Uterus (tissue), 4 donors: ENCODE measurements around the gene PMS1. TPM values are rescaled to one million over a fixed set of nuclear protein-coding genes. Genes with fewer than 3 reads are reported as not detected.
"Not testable (repeated sequence)": the region's sequence is repeated elsewhere in the genome, so short reads cannot be mapped to it uniquely, and the experiment has no call there.

ENCODE experiments used
- DNase-seq, 2 donors: peaks; one replicate each; pipeline ENCODE4 v3.0.0-alpha.2; 2019 to 2020
- H3K27ac ChIP-seq, 2 donors: fragments of 200-600 bp; sonication (generic); 1 replicate in 1 of 2; 2 replicates in 1 of 2; pipeline ENCODE4 v1.5.1; 2016 to 2018
- H3K27me3 ChIP-seq, 2 donors: fragments of 200-600 bp; sonication (generic); one replicate each; pipeline ENCODE4 v1.5.1; 2018 to 2019; ENCODE audit warnings: control low read depth in 1 of 2
- H3K36me3 ChIP-seq, 2 donors: fragments of 200-600 bp; sonication (generic); one replicate each; pipeline ENCODE4 v1.5.1; 2019; ENCODE audit warnings: control low read depth in 1 of 2
- H3K4me1 ChIP-seq, 2 donors: fragments of 200-600 bp; sonication (generic); one replicate each; pipeline ENCODE4 v1.5.1; 2018 to 2019; ENCODE audit warnings: control low read depth in 1 of 2
- H3K4me3 ChIP-seq, 2 donors: fragments of 200-600 bp; sonication (generic); 1 replicate in 1 of 2; 2 replicates in 1 of 2; pipeline ENCODE4 v1.5.1; 2018 to 2019; ENCODE audit warnings: mild to moderate bottlenecking in 1 of 2
- H3K9me3 ChIP-seq, 2 donors: fragments of 200-600 bp; sonication (generic); one replicate each; pipeline ENCODE4 v1.5.1; 2019; ENCODE audit warnings: control low read depth in 1 of 2
- CTCF ChIP-seq, 4 experiments: fragments of 200-600 bp in 2 of 4; fragments of 450-650 bp in 2 of 4; sonication (generic) in 2 of 4; IDR thresholded peaks; one replicate each; pipeline ENCODE4 v1.5.1; 2016 to 2019; ENCODE audit warnings: antibody characterized with exemption in 4 of 4, mild to moderate bottlenecking in 2 of 4, moderate library complexity in 1 of 4
- POLR2A ChIP-seq, 2 donors: fragments of 450-650 bp; IDR thresholded peaks; one replicate each; pipeline ENCODE4 v1.6.1; 2016; ENCODE audit warnings: antibody characterized with exemption in 2 of 2, mild to moderate bottlenecking in 1 of 2, moderate library complexity in 1 of 2
- intact Hi-C: fragments of 100-400 bp; cut with DNase I; formaldehyde crosslinking; loops from one replicate; pipeline ENCODE4 v1.15.1; 2023; ENCODE audit warnings: low total_unique reads
- total RNA-seq, 4 donors: library from RNA; depleted of rRNA in 3 of 4; stranded (reverse); fragments of >200 nt in 3 of 4; gene quantifications; one replicate each; pipeline versions ENCODE4 v1.1.0 to v1.2.4, GENCODE V29; 2014 to 2023
- donor health status: DM: yes; HTN: yes; CAD: no.

PMS1 gene
- 100 to 1,000 TPM in 1 of 4 donors, 10 to 100 TPM in 3; 25.0 to 149 (median 58.5) TPM for total RNA-seq

- no peaks in the 10 kb centered on the region for H3K27me3 ChIP-seq
- TF ChIP-seq POLR2A (IDR thresholded peaks at IDR 0.05) (peak; percentile 75 to 90), CTCF (IDR thresholded peaks at IDR 0.05) (peak in 1 of 4 experiments; percentile 7)
- peak within 1 kb of the TSS; percentile 66 to 81 for H3K4me3 ChIP-seq
- no peaks in the 10 kb centered on the region for H3K9me3 ChIP-seq
- H3K27ac ChIP-seq = peak within 1 kb of the TSS; percentile 93 to 96
- peaks cover 0 to 13% of the 10 kb centered on the region in 2 donors for H3K4me1 ChIP-seq
- no peaks in the 10 kb centered on the region for H3K36me3 ChIP-seq
- peak; percentile 93 to 95 for DNase-seq
- intact Hi-C loops = no loop called here
Observed at GRCh38 chr2:189783927-189784867, at the start of gene PMS1, which contains the start of gene ORMDL1. Gene PMS1, plus strand, starts transcription at chr2:189784450. Its CDS starts 7,360 bp downstream, at chr2:189791810. Gene ORMDL1, minus strand, starts transcription at chr2:189784339. Its CDS starts 1,744 bp downstream, at chr2:189782595.

- intact Hi-C loops = no loop called here
- no peaks in the 10 kb centered on the region for H3K27me3 ChIP-seq
- TF ChIP-seq CTCF (IDR thresholded peaks at IDR 0.05) = peak; percentile 12 to 51 (median 45)
- no peak for TF ChIP-seq POLR2A (IDR thresholded peaks at IDR 0.05)
- no peaks in the 10 kb centered on the region for H3K4me1 ChIP-seq
- no peaks in the 10 kb centered on the region for H3K9me3 ChIP-seq
- DNase-seq = peak in 1 of 2 donors; percentile 29
- no peaks in the 10 kb centered on the region for H3K36me3 ChIP-seq
- no peak overlapping the region for H3K4me3 ChIP-seq
- H3K27ac ChIP-seq = no peak overlapping the region
Observed at GRCh38 chr2:189751080-189751658, 33.1 kb upstream of the PMS1 start.

GRCh38 chr2:189756311-189756952 lies 27.8 kb upstream of the PMS1 start:
- Histone ChIP-seq H3K9me3 (no peaks in the 10 kb centered on the region), H3K27ac (no peak overlapping the region), H3K27me3 (no peaks in the 10 kb centered on the region), H3K4me3 (no peak overlapping the region), H3K4me1 (no peaks in the 10 kb centered on the region), H3K36me3 (no peaks in the 10 kb centered on the region)
- DNase-seq = no peak
- intact Hi-C loops = no loop called here
- TF ChIP-seq POLR2A (IDR thresholded peaks at IDR 0.05) = no peak
- TF ChIP-seq CTCF (IDR thresholded peaks at IDR 0.05) = no peak

GRCh38 chr2:189760154-189760553 lies 24.1 kb upstream of the PMS1 start:
- H3K9me3 ChIP-seq, H3K4me3 ChIP-seq, H3K27ac ChIP-seq, H3K4me1 ChIP-seq, H3K27me3 ChIP-seq, intact Hi-C loops, DNase-seq, H3K36me3 ChIP-seq: not testable (repeated sequence)

GRCh38 chr2:189762229-189762550 lies 22.1 kb upstream of the PMS1 start:
- Histone ChIP-seq H3K4me1 (no peaks in the 10 kb centered on the region), H3K36me3 (no peaks in the 10 kb centered on the region), H3K27ac (peak overlapping the region; percentile 85 to 94), H3K4me3 (peak overlapping the region; percentile 79 to 84), H3K27me3 (no peaks in the 10 kb centered on the region), H3K9me3 (no peaks in the 10 kb centered on the region)
- intact Hi-C loops = no loop called here
- TF ChIP-seq POLR2A (IDR thresholded peaks at IDR 0.05) (no peak), CTCF (IDR thresholded peaks at IDR 0.05) (no peak)
- DNase-seq = no peak
